ENCODE results near the gene HNRNPC.
A peak's percentile ranks its signal among the peaks of the same experiment; 100 is the strongest.

HNRNPC gene

GRCh38 chr14:21267431-21267845 is 1.8 kb downstream of the HNRNPC start:
- TF ChIP-seq L3MBTL2 (conservative IDR thresholded peaks at IDR 0.05) (no peak), FOXA1 (IDR thresholded peaks at IDR 0.05) (no peak), ELF4 (IDR thresholded peaks at IDR 0.05) (no peak), LEF1 (IDR thresholded peaks at IDR 0.05; ENCODE audit: borderline replicate concordance) (no peak), FOXM1 (IDR thresholded peaks at IDR 0.05; ENCODE audit: borderline replicate concordance) (no peak), BHLHE40 (IDR thresholded peaks at IDR 0.05; ENCODE audit: borderline replicate concordance) (no peak), PKNOX1 (IDR thresholded peaks at IDR 0.05) (peak; percentile 95)
- CTCF ChIA-PET: no interaction called here
- DNase-seq (ENCODE audit: extremely low spot score): no peak
- POLR2A ChIA-PET: interaction anchor here (1.2 to 2.8 kb wide), 6 partner anchors 10 to 61 kb away, joined by 3 to 11 read pairs (median 9); no protein-coding TSS in a partner anchor

- no peak for TF ChIP-seq SUZ12 (IDR thresholded peaks at IDR 0.05)
- TF ChIP-seq PKNOX1 (IDR thresholded peaks at IDR 0.05): no peak
- TF ChIP-seq FOXM1 (IDR thresholded peaks at IDR 0.05; ENCODE audit: borderline replicate concordance): no peak
- no peak for TF ChIP-seq FOXA1 (IDR thresholded peaks at IDR 0.05)
- no peak for TF ChIP-seq FOXK2 (IDR thresholded peaks at IDR 0.05)
- CTCF ChIA-PET: interaction anchor here (0.5 to 1.1 kb wide), 2 partner anchors 11 to 31 kb away, joined by 3 to 4 read pairs; no protein-coding TSS in a partner anchor
- POLR2A ChIA-PET: interaction anchor here (0.9 to 3.0 kb wide), 10 partner anchors 9 to 119 kb away, joined by 3 to 39 read pairs (median 4); no protein-coding TSS in a partner anchor
- no peak for DNase-seq (ENCODE audit: extremely low spot score)
Measured at GRCh38 chr14:21264025-21264801, 5.0 kb downstream of the HNRNPC start.

- ChIA-PET POLR2A (interaction anchor here (3.0 kb wide), 1 partner anchor 8 kb away, joined by 39 read pairs; no protein-coding TSS in a partner anchor), CTCF (interaction anchor here (0.5 to 0.6 kb wide), 2 partner anchors 64 to 148 kb away, joined by 3 read pairs; no protein-coding TSS in a partner anchor)
- no peak for TF ChIP-seq ZNF384 (IDR thresholded peaks at IDR 0.05)
- TF ChIP-seq PKNOX1 (IDR thresholded peaks at IDR 0.05): peak; percentile 68
- TF ChIP-seq NFRKB (IDR thresholded peaks at IDR 0.05): no peak
- no peak for TF ChIP-seq TARDBP (IDR thresholded peaks at IDR 0.05)
- no peak for TF ChIP-seq L3MBTL2 (conservative IDR thresholded peaks at IDR 0.05)
- DNase-seq (ENCODE audit: extremely low spot score): no peak
Measured at GRCh38 chr14:21263284-21264024, 5.8 kb downstream of the HNRNPC start.

- DNase-seq (ENCODE audit: extremely low spot score): no peak
- ChIA-PET CTCF (no interaction called here), POLR2A (no interaction called here)
- TF ChIP-seq SUZ12 (IDR thresholded peaks at IDR 0.05) (no peak), LEF1 (IDR thresholded peaks at IDR 0.05; ENCODE audit: borderline replicate concordance) (no peak), NFRKB (IDR thresholded peaks at IDR 0.05) (no peak), CTBP1 (IDR thresholded peaks at IDR 0.05; ENCODE audit: borderline replicate concordance) (no peak), PKNOX1 (IDR thresholded peaks at IDR 0.05) (no peak), SP1 (IDR thresholded peaks at IDR 0.05) (no peak), L3MBTL2 (conservative IDR thresholded peaks at IDR 0.05) (no peak), FOXA1 (IDR thresholded peaks at IDR 0.05) (no peak), TARDBP (IDR thresholded peaks at IDR 0.05) (no peak), FOXM1 (IDR thresholded peaks at IDR 0.05; ENCODE audit: borderline replicate concordance) (no peak), HDGF (IDR thresholded peaks at IDR 0.05; ENCODE audit: borderline replicate concordance) (no peak), ELF4 (IDR thresholded peaks at IDR 0.05) (no peak)
Measured at GRCh38 chr14:21262410-21262809, 6.8 kb downstream of the HNRNPC start.

GRCh38 chr14:21261824-21262223 is 7.4 kb downstream of the HNRNPC start:
- ChIA-PET CTCF (no interaction called here), POLR2A (interaction anchor here (1.2 kb wide), 1 partner anchor 8 kb away, joined by 3 read pairs; no protein-coding TSS in a partner anchor)
- no peak for DNase-seq (ENCODE audit: extremely low spot score)
- TF ChIP-seq L3MBTL2 (conservative IDR thresholded peaks at IDR 0.05) (no peak), CTBP1 (IDR thresholded peaks at IDR 0.05; ENCODE audit: borderline replicate concordance) (no peak)
